Peyer's patch (tissue), 4 donors: ENCODE results near the gene ANGPTL4. TPM values are rescaled to one million over a fixed set of nuclear protein-coding genes. Genes with fewer than 3 reads are reported as not detected.

Experiments used
- DNase-seq, 3 donors: peaks; one replicate each; pipeline ENCODE4 v3.0.0-alpha.2; 2017 to 2019
- H3K27ac ChIP-seq, 4 donors: fragments of 200-600 bp; sonication (generic); one replicate each; pipeline ENCODE4 v1.5.1; 2016 to 2019
- H3K27me3 ChIP-seq, 2 donors: fragments of 200-600 bp; sonication (generic); one replicate each; pipeline ENCODE4 v1.5.1; 2019
- H3K36me3 ChIP-seq, 3 donors: fragments of 200-600 bp; sonication (generic); one replicate each; pipeline ENCODE4 v1.5.1; 2016 to 2019
- H3K4me1 ChIP-seq, 4 donors: fragments of 200-600 bp; sonication (generic); one replicate each; pipeline ENCODE4 v1.5.1; 2016 to 2019
- H3K4me3 ChIP-seq, 4 donors: fragments of 200-600 bp; sonication (generic); 1 replicate in 3 of 4; 2 replicates in 1 of 4; pipeline ENCODE4 v1.5.1; 2016 to 2019; ENCODE audit warnings: mild to moderate bottlenecking in 1 of 4
- H3K9me3 ChIP-seq, 4 donors: fragments of 200-600 bp; sonication (generic); one replicate each; pipeline ENCODE4 v1.5.1; 2016 to 2019; ENCODE audit warnings: mild to moderate bottlenecking in 1 of 4
- POLR2A ChIP-seq, 2 donors: fragments of 450-650 bp; IDR thresholded peaks; one replicate each; pipeline ENCODE4 v1.5.1; 2017; ENCODE audit warnings: antibody characterized with exemption in 2 of 2, mild to moderate bottlenecking in 2 of 2, moderate library complexity in 2 of 2
- total RNA-seq, 4 donors: library from RNA; depleted of rRNA; stranded (reverse); fragments of >200 nt; gene quantifications; one replicate each; pipeline ENCODE4 v1.1.0, GENCODE V29; 2016
- TF ChIP-seq, protein P1 (sequence below), 6 experiments: fragments of 450-650 bp in 4 of 6; fragments of 200-600 bp in 2 of 6; sonication (generic) in 1 of 6; IDR thresholded peaks; one replicate each; pipeline ENCODE4 v1.5.1; 2017 to 2019; ENCODE audit warnings: antibody characterized with exemption in 6 of 6, mild to moderate bottlenecking in 3 of 6, moderate library complexity in 1 of 6

Gene ANGPTL4
- total RNA-seq, 4 donors from 2014 or later: 22.6 to 82.1 (median 29.9) TPM

DNA sequence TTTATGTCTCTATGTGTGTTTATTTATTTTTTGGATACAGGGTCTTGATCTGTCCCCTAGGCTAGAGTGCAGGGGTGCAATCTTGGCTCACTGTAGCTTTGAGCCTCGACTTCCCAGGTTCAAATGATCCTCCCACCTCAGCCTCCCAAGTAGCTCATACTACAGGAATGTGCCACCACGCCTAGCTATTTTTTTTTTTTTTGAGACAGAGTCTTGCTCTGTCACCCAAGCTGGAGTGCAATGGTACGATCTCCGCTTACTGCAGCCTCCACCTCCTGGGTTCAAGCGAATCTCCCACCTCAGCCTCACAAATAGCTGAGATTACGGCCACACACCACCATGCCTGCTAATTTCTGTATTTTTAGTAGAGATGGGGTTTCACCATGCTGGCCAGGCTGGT, 5.0 kb upstream of the ANGPTL4 start:
- Histone ChIP-seq H3K9me3 (no peaks in the 10 kb centered on the region), H3K4me1 (peaks cover 0 to 33% (median 0%) of the 10 kb centered on the region in 4 donors), H3K36me3 (no peaks in the 10 kb centered on the region), H3K27me3 (no peaks in the 10 kb centered on the region), H3K27ac (no peak overlapping the region), H3K4me3 (no peak overlapping the region)
- DNase-seq: no peak
- no peak for TF ChIP-seq POLR2A (IDR thresholded peaks at IDR 0.05)
- TF ChIP-seq, protein P1, sequence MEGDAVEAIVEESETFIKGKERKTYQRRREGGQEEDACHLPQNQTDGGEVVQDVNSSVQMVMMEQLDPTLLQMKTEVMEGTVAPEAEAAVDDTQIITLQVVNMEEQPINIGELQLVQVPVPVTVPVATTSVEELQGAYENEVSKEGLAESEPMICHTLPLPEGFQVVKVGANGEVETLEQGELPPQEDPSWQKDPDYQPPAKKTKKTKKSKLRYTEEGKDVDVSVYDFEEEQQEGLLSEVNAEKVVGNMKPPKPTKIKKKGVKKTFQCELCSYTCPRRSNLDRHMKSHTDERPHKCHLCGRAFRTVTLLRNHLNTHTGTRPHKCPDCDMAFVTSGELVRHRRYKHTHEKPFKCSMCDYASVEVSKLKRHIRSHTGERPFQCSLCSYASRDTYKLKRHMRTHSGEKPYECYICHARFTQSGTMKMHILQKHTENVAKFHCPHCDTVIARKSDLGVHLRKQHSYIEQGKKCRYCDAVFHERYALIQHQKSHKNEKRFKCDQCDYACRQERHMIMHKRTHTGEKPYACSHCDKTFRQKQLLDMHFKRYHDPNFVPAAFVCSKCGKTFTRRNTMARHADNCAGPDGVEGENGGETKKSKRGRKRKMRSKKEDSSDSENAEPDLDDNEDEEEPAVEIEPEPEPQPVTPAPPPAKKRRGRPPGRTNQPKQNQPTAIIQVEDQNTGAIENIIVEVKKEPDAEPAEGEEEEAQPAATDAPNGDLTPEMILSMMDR (IDR thresholded peaks at IDR 0.05): no peak

DNA sequence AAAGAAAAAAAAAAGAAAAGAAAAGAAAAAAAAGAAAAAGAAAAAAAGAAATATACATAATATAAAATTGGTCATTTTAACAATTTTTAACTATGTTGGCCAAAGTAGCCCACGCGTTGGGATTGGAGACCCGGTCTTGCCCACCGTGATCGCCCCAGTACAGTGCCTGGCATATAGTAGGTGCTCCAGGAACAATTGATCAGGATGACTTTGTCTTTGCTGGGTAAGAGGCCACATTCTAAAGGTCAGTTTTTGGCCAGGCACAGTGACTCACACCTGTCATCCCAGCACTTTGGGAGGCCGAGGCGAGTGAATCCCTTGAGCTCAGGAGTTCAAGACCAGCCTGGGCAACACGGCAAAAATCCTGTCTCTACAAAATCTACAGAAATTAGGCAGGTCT, 3.8 kb upstream of the ANGPTL4 start:
- Histone ChIP-seq H3K27me3 (no peaks in the 10 kb centered on the region), H3K27ac (no peak overlapping the region), H3K36me3 (no peaks in the 10 kb centered on the region), H3K4me3 (no peak overlapping the region), H3K4me1 (peaks cover 0 to 41% (median 0%) of the 10 kb centered on the region in 4 donors), H3K9me3 (no peaks in the 10 kb centered on the region)
- DNase-seq: peak in 1 of 3 donors; percentile 29
- TF ChIP-seq, protein P1 (IDR thresholded peaks at IDR 0.05): no peak
- TF ChIP-seq POLR2A (IDR thresholded peaks at IDR 0.05): no peak

DNA sequence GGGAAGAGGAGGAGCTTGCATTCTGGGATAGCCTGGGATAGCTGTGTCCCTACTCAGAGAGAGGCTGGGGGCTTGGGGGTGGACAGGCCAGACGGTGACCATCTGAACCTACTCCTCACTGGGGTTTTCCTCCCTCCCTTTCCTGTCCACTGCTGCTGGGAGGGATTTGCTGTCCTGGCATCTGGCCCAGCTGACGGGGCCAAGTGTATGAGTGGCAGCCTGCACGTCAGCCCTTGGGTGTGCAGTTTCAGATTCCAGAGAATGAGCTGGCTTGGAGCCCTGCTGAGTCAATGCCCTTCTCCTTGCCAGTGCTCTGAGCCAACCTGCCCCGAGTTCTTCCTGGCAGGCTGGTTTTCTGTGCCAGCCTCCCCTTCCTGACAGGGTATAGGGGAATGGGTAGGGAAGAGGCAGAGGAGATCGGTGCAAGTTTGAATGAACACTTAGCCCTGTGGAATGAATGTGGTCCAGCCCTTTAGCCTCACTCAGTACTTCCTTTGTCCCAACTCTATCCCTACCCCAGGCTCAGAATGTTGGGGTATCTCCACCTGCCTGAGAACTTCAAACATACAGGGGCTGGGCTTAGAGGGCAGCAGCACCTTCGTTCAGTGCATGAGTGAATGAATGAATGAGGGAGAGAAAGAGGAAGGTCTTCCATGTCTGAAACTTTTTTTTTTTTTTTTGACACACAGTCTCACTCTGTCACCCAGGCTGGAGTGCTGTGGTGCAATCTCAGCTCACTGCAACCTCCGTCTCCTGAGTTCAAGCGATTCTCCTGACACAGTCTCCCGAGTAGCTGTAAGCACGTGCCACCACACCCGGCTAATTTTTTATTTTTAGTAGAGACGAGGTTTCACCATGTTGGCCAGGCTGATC, 1.8 kb upstream of the ANGPTL4 start:
- Histone ChIP-seq H3K4me3 (peak overlapping the region in 1 of 4 donors; percentile 2), H3K4me1 (peaks cover 0 to 56% (median 0%) of the 10 kb centered on the region in 4 donors), H3K36me3 (no peaks in the 10 kb centered on the region), H3K27me3 (no peaks in the 10 kb centered on the region), H3K27ac (peak overlapping the region; percentile 25 to 93 (median 84)), H3K9me3 (no peaks in the 10 kb centered on the region)
- peak in 1 of 2 donors; percentile 69 for TF ChIP-seq POLR2A (IDR thresholded peaks at IDR 0.05)
- TF ChIP-seq, protein P1 (IDR thresholded peaks at IDR 0.05): no peak
- DNase-seq: peak; percentile 56 to 94 (median 93)

DNA sequence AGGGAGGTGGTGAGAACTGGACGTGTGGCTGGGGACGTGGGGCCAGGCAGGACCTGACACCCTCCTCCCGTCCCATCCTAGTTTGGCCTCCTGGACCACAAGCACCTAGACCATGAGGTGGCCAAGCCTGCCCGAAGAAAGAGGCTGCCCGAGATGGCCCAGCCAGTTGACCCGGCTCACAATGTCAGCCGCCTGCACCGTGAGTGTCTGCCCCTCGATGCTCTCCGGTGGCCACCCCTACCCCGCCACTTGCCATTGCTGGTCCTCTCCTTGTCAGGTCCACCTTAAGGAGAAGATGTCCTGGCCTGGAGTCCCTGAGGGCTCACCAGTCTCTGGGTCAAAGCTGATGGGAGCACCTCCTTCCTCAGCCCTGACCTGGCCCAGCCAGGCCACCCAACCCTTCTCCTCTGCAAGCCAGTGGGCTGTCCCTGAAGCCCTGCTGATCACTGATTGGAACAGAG, 2.2 kb downstream of the ANGPTL4 start:
- Histone ChIP-seq H3K4me3 (peak overlapping the region in 2 of 4 donors; percentile 46 to 62), H3K4me1 (peaks cover 0 to 77% (median 0%) of the 10 kb centered on the region in 4 donors), H3K9me3 (no peaks in the 10 kb centered on the region), H3K27me3 (no peaks in the 10 kb centered on the region), H3K27ac (peak overlapping the region in 3 of 4 donors; percentile 55 to 85 (median 75)), H3K36me3 (peaks cover 0 to 6% (median 0%) of the 10 kb centered on the region in 3 donors)
- TF ChIP-seq, protein P1 (IDR thresholded peaks at IDR 0.05): no peak
- TF ChIP-seq POLR2A (IDR thresholded peaks at IDR 0.05): no peak
- peak in 1 of 3 donors; percentile 28 for DNase-seq

DNA sequence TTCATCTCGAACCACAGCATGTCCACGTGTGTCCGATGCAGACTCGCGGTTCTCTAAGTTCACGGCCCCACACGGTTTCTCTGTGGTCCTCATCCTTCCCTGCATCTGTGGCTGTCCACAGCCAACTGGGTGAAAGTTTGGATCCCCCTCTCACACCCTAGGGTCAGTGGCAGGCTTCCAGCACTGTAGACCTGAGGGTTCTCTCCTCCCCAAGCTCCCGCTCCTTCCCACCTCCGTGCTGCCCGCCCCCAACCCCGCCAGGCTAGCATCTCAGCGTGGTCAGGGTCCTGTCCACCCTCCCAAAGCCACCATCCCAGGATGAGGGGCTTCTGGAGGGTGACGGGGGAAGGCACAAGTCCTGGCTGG, 3.0 kb downstream of the ANGPTL4 start:
- peaks cover 0 to 6% (median 0%) of the 10 kb centered on the region in 3 donors for H3K36me3 ChIP-seq
- peak overlapping the region; percentile 53 to 85 (median 65) for H3K27ac ChIP-seq
- TF ChIP-seq POLR2A (IDR thresholded peaks at IDR 0.05): no peak
- TF ChIP-seq, protein P1 (IDR thresholded peaks at IDR 0.05): no peak
- peaks cover 0 to 74% (median 0%) of the 10 kb centered on the region in 4 donors for H3K4me1 ChIP-seq
- peak in 1 of 3 donors; percentile 55 for DNase-seq
- no peaks in the 10 kb centered on the region for H3K9me3 ChIP-seq
- H3K4me3 ChIP-seq: peak overlapping the region in 2 of 4 donors; percentile 18 to 46
- H3K27me3 ChIP-seq: no peaks in the 10 kb centered on the region
